ENCODE measurements around the gene CAVIN1.
"Not testable (repeated sequence)": the region's sequence is repeated elsewhere in the genome, so short reads cannot be mapped to it uniquely, and the experiment has no call there.

Gene CAVIN1

GRCh38 chr17:42453439-42453838, 30.4 kb upstream of the CAVIN1 start:
- no peak overlapping the region for H3K27ac Mint-ChIP-seq
- H3K27me3 Mint-ChIP-seq (ENCODE audit: low read depth, poor library complexity): peaks cover 21% of the 10 kb centered on the region
- peaks cover 5% of the 10 kb centered on the region for H3K9me3 Mint-ChIP-seq
- H3K4me1 Mint-ChIP-seq: peaks cover 15% of the 10 kb centered on the region
- H3K4me3 Mint-ChIP-seq: no peak overlapping the region
- no peak for DNase-seq
- H3K36me3 Mint-ChIP-seq (ENCODE audit: low read depth): no peaks in the 10 kb centered on the region
- TF ChIP-seq CTCF (IDR thresholded peaks at IDR 0.05): no peak

GRCh38 chr17:42451270-42451669, 28.2 kb upstream of the CAVIN1 start:
- H3K36me3 Mint-ChIP-seq (ENCODE audit: low read depth); H3K4me3 Mint-ChIP-seq; DNase-seq; H3K27ac Mint-ChIP-seq; H3K4me1 Mint-ChIP-seq: not testable (repeated sequence)
- peaks cover 16% of the 10 kb centered on the region for H3K9me3 Mint-ChIP-seq
- H3K27me3 Mint-ChIP-seq (ENCODE audit: low read depth, poor library complexity): peaks cover 29% of the 10 kb centered on the region

- H3K4me3 Mint-ChIP-seq, H3K27ac Mint-ChIP-seq: not testable (repeated sequence)
These were observed 26.8 kb upstream of the CAVIN1 start for GRCh38 chr17:42449838-42450237.

GRCh38 chr17:42449176-42449575, 26.1 kb upstream of the CAVIN1 start:
- not testable (repeated sequence) for DNase-seq; H3K4me3 Mint-ChIP-seq; H3K27ac Mint-ChIP-seq; H3K36me3 Mint-ChIP-seq (ENCODE audit: low read depth); H3K4me1 Mint-ChIP-seq
- peaks cover 19% of the 10 kb centered on the region for H3K9me3 Mint-ChIP-seq
- peaks cover 24% of the 10 kb centered on the region for H3K27me3 Mint-ChIP-seq (ENCODE audit: low read depth, poor library complexity)

More at GRCh38 chr17:42449838-42450237, 26.8 kb upstream of the CAVIN1 start:
- Mint-ChIP-seq H3K27me3 (ENCODE audit: low read depth, poor library complexity) (peaks cover 25% of the 10 kb centered on the region), H3K9me3 (peaks cover 19% of the 10 kb centered on the region)
- H3K36me3 Mint-ChIP-seq (ENCODE audit: low read depth); DNase-seq; H3K4me1 Mint-ChIP-seq: not testable (repeated sequence)

- Mint-ChIP-seq H3K9me3 (peaks cover 9% of the 10 kb centered on the region), H3K27ac (no peak overlapping the region), H3K27me3 (ENCODE audit: low read depth, poor library complexity) (peaks cover 17% of the 10 kb centered on the region), H3K4me3 (no peak overlapping the region), H3K36me3 (ENCODE audit: low read depth) (no peaks in the 10 kb centered on the region), H3K4me1 (no peaks in the 10 kb centered on the region)
- TF ChIP-seq CTCF (IDR thresholded peaks at IDR 0.05): no peak
- no peak for DNase-seq
These were observed 19.1 kb upstream of the CAVIN1 start for GRCh38 chr17:42442196-42442565.

GRCh38 chr17:42441371-42442195, 18.5 kb upstream of the CAVIN1 start:
- Mint-ChIP-seq H3K27ac (no peak overlapping the region), H3K9me3 (peaks cover 6% of the 10 kb centered on the region), H3K4me1 (no peaks in the 10 kb centered on the region), H3K36me3 (ENCODE audit: low read depth) (no peaks in the 10 kb centered on the region), H3K4me3 (no peak overlapping the region), H3K27me3 (ENCODE audit: low read depth, poor library complexity) (peaks cover 17% of the 10 kb centered on the region)
- no peak for TF ChIP-seq CTCF (IDR thresholded peaks at IDR 0.05)
- no peak for DNase-seq

GRCh38 chr17:42438600-42439567, 15.8 kb upstream of the CAVIN1 start:
- peak; percentile 21 for TF ChIP-seq CTCF (IDR thresholded peaks at IDR 0.05)
- H3K36me3 Mint-ChIP-seq (ENCODE audit: low read depth): no peaks in the 10 kb centered on the region
- DNase-seq: peak; percentile 22
- no peak overlapping the region for H3K27ac Mint-ChIP-seq
- no peaks in the 10 kb centered on the region for H3K9me3 Mint-ChIP-seq
- no peaks in the 10 kb centered on the region for H3K4me1 Mint-ChIP-seq
- H3K4me3 Mint-ChIP-seq: no peak overlapping the region
- H3K27me3 Mint-ChIP-seq (ENCODE audit: low read depth, poor library complexity): peaks cover 25% of the 10 kb centered on the region

Data from nephron progenitor cell (in vitro differentiated cells).